Fibroblast of gingiva (primary cell): ENCODE data around the gene TSHZ2.
"Not testable (repeated sequence)": the region's sequence is repeated elsewhere in the genome, so short reads cannot be mapped to it uniquely, and the experiment has no call there.

Experiments
- DNase-seq: peaks from one replicate; pipeline ENCODE4 v3.0.0-alpha.2; 2011; ENCODE audit warnings: low read depth

TSHZ2 gene

DNA sequence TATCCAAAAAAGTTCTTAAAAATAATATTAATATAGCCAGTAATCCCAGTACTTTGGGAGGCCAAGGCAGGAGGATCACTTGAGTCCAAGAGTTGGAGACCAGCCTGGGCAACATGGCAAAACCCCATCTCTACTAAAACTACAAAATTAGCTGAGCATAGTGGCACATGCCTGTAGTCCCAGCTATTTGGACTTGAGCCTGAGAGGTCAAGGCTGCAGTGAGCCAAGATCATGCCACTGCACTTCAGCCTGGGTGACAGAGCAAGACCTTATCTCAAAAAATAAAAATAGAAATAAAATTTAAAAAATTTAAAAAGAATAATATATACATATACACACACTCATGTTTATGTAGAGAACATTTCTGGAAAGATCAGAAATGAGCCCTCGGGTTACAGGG lies 441.7 kb downstream of the TSHZ2 start:
- DNase-seq = not testable (repeated sequence)

DNA sequence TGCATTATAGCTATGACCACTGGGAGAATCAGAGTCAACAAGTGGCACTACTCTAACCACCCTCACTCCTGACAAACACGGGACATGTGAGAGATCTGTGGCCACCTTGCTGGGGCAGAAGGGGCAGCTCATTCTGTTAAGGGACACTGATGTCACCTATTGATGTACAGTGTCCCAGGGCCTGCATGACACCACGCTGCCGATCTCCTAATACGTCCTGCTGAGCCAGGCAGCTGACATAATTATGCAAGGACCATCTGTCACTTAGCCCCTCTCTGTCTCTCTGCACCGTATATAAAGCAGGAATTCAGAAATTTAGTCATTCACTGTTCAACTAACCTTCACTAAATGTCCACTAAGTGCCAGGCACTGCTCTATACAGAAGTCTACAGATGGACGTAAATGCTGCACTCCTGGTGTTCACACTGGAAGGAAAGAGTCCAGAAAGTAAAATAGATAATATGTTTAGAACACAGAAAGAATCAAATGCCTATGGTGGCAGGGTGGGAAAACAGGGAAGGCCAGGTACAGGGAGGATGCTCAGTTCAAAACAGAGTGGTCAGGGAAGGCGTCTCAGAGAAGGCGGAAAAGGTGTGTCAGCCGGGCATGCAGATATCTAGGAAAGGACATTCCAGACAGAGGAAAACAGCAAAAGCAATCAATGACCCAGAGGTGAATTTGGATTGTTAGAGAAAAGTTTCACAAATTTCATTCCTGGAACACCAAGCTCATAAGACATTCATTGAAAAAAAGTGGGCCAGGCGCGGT lies 447.7 kb downstream of the TSHZ2 start:
- no peak for DNase-seq

DNA sequence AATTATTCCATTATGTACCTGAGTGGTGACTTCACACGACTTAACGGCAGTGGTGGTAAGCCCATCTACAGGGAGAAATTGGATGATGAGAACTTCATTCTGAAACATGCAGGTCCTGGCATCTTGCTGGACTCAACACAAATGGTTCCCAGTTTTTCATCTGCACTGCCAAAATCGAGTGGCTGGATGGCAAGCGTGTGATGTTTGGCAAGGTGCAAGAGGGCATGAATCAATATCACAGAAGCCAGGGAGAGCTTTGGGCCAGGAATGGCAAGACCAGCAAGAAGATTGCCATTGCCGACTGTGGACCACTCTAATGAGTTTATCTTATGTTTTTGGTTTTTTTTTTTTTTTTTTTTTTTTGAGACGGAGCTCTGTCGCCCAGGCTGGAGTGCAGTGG lies 449.2 kb downstream of the TSHZ2 start:
- DNase-seq = no peak

DNA sequence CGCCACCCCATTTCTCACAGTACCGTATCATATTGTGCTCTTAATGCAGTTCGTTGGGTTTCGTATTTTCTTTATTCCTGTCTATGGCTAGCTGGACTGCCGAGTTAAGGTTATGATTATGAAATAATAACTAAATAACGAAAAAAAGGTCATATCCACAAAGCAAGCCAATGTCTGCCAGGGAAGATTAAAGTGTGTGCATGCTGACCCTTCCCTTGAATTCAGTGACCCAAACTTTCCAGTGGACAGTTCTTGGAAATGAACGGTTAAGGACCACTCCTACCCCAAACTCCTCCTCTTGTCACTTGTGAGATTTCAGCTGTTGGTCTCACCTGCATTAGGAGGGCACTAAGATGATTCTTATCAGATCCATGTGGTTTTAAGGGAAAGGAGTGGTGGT lies 449.9 kb downstream of the TSHZ2 start:
- DNase-seq = no peak

DNA sequence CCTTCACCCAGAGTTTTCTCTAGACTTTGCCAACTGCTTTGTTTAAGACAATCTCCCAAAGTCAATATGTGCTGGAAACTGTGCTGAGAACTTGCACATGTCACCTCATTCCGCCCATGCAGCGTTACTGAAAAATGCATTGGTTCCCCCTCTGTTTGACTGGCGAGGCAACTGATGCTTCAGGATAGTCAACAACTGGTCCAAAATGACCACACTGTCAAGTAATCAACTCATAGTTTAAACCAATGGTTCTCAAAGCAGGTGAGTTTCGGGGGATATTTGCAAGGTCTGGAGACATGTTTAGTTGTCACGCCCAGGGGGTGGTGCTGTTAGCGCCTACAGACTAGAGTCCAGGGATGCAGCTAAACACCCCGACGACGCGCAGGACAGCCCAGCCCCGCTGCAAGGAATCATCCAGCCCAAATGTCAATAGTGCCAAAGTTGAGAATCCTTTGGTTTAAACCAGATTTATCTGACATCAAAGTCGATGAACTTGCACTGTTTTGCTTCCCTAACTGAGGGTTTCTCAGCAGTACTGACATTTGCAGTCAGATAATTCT lies 451.5 kb downstream of the TSHZ2 start:
- DNase-seq = no peak

DNA sequence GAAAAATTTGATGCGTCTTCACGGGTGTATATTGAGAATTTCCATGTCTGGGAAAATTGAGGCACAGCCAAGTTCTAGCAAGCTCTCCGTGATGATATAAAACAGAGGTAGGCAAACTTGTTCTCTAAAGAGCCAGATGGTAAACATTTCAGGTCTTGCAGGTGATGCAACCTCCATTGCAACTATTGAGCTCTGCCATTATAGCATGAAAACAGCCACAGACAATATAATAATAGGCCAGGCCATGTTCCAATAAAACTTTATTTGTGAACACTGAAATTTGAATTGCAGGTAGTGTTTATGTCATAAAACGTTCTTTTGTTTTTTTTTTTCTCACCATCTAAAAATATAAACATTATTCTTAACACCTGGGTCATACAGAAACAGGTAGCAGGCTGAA lies 453.3 kb downstream of the TSHZ2 start:
- no peak for DNase-seq

DNA sequence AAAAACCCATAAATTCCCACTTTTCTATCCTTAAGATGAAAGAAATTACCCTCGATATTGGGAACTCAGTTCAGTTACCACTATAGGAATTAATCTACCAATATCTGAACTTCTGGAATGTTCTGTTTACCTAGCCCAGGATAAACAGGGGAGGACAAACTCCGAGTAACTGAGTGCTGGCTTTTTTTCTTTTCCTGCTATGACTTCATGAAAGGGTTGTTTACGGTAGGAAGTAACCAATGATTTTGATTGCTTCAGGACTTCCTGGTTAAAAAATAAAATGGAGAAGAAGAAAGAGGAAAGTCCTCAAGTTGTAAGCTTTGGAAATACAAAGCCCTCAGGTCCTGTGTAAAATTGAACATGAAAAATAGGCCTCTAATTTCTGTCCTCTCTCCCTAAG lies 453.8 kb downstream of the TSHZ2 start:
- no peak for DNase-seq

DNA sequence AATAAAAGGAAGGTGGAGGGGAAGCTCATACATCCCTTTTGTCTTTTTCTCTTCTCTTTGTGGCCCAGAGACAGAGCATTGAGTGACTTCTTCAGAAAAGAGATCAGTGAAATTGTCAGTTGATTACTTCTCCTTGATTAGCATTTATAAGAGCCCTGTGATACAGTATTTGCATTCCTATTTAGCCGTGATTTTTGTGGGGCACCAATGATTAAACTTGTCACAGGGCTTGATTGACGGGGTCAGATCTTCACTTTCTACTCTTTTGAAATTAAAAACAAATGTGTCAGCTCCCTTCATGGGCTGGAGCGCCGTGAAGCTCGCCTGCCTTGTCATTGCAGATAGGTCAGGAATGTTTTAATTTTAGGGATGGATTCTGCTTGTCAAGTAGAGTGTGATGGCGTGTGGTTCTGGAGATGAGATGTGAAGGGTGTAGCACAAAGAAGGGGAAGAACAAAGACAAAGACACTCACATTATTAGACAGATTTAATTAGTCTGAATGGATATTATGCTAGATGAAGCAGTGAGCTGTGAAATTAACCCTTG lies 454.7 kb downstream of the TSHZ2 start:
- DNase-seq = no peak

DNA sequence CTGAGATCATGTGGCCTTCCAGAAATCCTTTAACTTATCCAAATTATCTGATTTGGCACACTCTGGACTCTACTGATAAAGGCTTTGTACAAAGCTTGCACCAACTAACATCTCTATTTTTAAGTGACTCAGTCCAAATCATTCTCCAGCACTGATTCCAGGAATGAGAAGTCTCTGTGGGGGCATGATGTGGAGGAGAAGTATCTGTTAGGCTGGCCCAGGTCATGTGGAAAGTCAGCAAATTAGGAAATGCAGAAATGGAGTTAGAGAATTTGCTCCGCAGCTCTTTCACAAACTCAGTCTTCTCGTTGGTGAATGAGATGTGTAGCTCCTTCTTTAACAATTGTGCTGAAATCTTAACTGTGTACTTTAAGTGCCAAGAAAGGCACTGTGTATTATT lies 455.8 kb downstream of the TSHZ2 start:
- DNase-seq = no peak

DNA sequence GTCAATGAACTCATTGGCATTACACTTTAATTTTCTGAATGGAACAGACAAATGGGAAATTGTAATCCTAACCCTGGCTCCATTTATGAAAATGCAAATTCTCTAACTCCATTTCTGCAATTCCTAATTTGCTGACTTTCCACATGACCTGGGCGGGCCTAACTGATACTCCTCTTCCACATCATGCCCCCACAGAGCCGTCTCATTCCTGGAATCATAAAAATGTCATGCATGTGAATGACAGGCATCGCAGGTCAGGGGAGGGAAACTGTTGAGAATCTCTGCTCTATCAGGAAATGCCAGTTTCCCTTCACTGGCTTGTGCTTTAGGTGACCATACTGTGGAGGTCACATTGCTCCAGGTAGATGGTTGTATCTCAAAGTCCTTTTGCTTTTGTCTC lies 456.4 kb downstream of the TSHZ2 start:
- no peak for DNase-seq

DNA sequence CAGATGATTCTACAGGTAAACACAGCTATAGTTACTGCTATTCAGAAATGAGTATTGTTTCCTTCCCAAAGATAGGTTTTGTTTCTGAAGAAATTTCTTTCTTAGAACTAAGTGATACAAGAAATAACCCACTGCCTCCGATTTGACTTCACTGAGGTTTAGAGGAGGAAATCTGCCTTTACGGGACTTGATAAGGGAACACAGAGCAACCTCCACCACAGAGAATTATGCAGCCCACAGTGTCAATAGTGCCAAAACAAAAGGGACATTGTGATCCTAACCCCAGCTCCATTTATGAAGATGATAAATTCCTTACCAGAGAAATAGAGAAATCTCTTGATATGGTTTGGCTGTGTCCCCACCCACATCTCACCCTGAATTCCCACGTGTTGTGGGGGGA lies 456.8 kb downstream of the TSHZ2 start:
- no peak for DNase-seq

DNA sequence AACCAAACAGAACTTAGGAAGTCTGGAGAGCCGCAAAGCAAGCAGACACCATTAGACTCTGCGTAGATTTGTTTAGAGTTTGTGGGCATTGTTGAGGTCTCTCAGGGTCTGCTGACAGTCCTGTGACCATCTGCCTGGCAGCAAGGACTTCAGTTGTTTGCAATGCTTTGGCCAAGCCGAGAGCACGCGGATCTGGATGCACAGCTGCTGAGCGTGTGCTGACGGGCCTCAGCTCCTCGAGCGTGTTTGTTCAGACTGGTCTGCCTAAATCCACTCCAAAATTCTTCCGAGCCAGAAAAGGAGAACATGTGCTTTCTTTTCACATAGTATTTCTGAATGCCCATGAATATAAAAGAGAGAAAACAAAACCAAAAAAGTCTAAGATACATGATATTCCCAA lies 462.5 kb downstream of the TSHZ2 start:
- DNase-seq = no peak

DNA sequence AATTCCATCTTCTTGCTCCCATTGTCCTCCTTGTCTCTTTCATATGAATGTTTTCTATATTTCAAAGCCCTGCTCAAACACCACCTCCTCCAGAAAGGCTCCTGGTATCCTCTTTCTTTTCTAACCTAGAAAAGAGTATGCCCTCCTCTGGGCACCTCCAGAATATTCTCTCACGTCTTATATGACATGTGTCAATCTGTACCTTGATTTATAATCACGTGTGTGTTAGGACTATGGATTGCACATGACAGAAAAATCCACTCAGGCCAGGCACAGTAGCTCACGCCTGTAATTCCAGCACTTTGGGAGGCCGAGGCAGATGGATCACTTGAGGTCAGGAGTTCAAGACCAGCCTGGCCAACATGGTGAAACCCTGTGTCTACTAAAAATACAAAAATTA lies 464.8 kb downstream of the TSHZ2 start:
- DNase-seq = not testable (repeated sequence)

DNA sequence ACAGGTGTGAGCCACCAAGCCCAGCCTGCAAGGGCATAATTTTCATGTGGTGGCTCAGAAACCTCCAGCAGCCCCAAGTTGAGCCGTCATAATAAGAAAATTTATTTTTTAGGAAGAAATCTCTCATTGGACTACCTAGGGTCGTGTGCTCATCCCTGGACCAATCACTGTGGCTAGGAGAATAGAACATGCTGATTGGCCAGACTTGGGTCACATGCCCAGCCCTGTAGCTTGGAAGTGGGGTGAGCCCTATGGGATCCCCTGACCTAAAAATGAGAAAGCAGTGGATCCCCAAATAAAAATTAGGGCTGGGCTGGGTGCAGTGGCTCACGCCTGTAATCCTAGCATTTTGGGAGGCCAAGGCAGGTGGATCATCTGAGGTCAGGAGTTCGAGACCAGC lies 466.2 kb downstream of the TSHZ2 start:
- no peak for DNase-seq

DNA sequence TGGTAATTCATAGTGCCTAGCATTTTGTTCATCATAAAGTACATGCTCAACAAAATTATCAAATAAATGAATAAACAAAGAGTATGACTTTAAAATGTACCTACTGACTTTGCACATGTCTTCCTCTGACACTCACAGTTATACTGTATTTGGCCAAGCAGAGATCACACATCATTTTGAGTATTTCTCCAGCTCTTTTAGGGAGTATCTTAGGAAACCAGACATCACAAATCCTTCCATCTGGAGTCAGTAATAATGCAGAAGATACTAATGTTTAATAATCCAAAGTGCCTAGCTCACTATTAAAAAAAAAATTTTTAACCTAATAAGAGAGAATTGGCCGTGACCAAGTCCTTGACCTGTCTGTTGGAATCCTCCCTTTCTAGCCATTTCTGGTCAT lies 466.9 kb downstream of the TSHZ2 start:
- DNase-seq = no peak

DNA sequence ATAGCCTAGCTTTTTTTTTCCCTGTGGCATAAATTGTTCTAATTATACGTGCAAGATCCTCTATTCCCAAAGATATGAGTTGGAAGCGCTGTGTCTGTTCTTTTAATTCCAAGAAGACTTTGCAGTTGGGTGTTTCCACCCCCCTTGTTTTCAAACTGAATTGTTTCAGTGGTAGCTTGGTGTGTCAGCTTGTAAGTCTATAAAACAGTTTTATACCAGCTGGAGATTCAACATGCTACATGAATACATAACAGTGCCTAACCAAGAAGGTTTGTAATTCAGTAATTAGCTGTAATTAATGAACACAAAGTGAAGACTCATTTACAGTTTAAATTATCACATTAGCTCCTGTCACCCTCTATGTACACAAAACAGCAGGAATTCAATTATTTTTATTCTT lies 467.5 kb downstream of the TSHZ2 start:
- DNase-seq = no peak

DNA sequence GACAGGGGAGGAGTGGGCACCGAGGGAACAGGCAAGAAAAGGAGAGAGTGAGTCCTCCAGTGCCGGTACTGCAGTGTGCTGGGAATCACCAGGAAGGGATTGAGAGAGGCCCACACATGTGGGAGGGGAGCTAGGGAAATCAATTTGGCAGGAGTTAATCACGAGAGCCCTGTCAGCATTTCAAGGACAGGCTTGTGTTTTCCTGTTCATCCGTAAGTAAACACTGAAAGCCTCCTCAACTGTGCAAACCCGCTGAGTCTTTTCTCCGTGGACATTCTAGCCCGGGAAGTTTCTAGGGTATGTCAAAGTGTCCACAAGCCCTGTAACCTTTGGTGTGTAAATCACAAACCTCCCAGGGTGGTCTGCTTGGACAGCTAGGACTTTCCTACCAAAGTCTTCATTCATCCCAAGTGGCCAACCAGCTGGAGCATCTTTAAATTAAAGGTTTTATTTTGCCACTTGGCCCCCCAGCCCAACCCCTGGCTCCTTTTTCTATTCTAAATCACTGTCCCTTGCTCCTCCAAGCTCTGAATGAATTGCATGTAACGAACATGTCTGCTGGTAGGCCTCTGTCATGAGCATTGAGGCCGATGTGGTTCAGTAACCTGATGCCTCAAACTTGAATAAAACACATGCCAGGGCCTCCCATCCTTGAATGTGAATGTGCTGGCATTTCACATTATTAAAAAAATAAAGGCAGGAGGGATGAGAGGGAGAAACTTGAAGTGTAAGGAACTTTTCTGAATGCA lies 472.4 kb downstream of the TSHZ2 start:
- no peak for DNase-seq

DNA sequence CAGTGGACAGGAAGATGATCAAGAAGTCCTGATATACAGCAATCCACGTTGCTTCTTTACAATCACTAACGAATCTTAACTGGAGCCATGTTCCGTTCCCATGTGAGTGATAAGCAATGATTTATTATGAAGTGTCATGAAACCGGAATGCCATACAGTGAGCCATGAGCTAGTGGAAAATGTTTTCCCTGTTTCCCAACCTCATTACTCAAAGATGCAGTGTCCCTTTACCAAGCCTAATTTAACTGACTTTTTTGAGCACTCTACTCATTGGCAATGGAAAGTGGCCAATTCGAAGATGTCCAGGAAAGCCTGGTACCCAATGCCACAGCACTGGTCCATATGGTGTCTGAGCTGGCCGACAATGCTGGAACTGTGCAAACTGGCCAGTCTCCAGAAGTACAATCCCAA lies 473.2 kb downstream of the TSHZ2 start:
- no peak for DNase-seq

DNA sequence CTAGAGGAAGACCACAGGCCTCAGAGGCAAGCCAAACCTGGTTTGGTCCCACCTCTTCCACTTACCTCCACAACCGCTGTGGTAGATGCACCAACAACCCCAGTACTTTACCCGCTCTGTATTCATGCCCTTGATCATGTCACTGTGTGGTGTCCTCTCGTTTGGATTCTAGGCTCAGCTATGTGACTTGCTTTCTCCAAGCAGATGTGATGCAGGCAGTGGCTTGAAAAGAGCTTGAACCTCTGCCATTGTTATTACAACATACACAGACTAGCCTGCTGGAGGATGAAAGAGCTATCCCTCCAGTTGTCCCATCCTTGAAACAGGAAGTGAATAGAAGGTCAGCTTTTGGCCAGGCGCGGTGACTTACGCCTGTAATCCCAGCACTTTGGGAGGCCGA lies 473.8 kb downstream of the TSHZ2 start:
- no peak for DNase-seq

DNA sequence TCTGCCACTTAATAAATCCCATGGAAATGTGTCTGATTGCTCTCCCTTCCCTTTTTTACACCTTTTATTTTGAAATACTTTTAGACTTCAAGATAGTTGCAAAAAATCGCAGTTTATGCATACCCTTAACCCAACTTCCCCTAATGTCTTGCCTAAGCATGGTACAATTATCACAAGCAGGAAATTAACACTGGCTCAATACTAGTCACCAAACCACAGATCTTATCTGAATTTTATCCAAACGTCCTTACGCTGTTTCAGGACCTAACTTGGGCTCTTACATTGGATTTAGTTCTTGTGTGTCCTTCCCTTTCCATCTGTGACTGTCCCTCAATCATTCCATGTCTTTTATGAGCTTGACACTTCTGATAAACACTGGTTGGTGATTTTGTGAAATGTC lies 475.2 kb downstream of the TSHZ2 start:
- DNase-seq = no peak

DNA sequence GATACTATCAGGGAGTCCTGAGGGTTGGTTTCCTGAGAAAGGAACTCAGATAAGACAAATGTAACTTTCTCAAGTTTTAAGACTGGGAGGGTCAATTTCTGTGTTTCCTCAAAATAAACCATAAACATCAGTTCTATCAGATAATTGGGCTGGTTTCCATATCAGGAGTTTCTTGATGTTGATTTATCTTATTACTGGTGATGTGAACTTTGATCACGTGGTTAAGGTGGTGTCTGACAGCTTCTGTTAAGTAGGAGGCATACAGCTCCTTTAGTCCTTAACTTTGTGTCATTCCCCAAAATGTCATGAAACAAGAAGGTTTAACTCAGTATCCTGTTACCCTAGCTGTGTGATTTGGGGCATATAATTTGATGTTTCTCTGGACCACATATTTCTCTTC lies 476.3 kb downstream of the TSHZ2 start:
- no peak for DNase-seq

DNA sequence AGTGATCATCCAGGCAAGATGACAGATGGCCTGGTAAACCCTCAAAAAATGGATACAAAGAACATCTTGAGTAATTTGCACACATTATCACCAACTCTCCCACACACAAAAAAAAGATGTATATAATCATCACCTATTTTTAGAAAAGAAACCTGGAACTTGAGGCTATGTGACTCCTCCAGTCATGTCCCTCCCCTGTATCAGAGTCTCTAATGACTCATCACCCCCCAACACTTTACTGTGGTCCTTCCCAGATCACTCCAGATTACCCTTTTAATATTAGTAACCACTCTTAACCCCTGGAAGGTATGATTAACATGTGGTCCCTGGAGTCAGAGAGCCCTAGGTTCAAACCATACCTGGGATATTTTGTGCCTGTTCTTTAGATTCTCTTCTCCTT lies 476.7 kb downstream of the TSHZ2 start:
- no peak for DNase-seq

DNA sequence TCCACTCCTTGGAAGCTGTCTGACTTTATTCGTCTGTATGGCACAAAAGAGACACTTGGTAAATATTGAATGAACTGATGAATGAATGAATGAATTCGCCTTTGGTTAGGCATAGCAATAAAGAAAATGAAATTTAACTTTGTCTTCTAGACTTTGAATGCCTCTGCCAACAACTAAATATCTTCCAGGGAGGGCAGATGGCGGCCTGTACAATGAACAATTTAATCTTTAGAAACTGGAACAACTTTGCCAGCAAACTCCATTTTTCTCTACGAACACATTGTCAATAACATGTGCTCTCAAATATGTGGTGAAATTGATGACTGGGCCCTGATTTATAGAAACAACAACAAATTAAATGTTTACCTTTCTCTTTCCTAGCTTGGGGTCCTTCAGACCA lies 480.9 kb downstream of the TSHZ2 start:
- no peak for DNase-seq
